Activated effector memory CD4-positive, alpha-beta T cell treated with anti-CD3 and anti-CD28 coated beads, Interleukin-2, amount 50 U/mL, for 16 hours (primary cell): Measurements from ENCODE around the gene CNTN6.
"Not testable (repeated sequence)": the region's sequence is repeated elsewhere in the genome, so short reads cannot be mapped to it uniquely, and the experiment has no call there.

Source experiments
- DNase-seq: peaks from one replicate; pipeline ENCODE4 v3.0.0-alpha.2; 2020

Gene CNTN6

GRCh38 chr3:1288805-1289494 is 196.1 kb downstream of the CNTN6 start:
- no peak for DNase-seq

GRCh38 chr3:1292571-1293071 is 199.8 kb downstream of the CNTN6 start:
- no peak for DNase-seq

- no peak for DNase-seq
Observed at GRCh38 chr3:1294586-1294985, 201.8 kb downstream of the CNTN6 start.

GRCh38 chr3:1318296-1319005 is 225.6 kb downstream of the CNTN6 start:
- no peak for DNase-seq

GRCh38 chr3:1326546-1326945 is 233.7 kb downstream of the CNTN6 start:
- DNase-seq, result no peak

- DNase-seq, result no peak
Observed at GRCh38 chr3:1330107-1330506, 237.3 kb downstream of the CNTN6 start.

- no peak for DNase-seq
Observed at GRCh38 chr3:1346386-1346785, 253.6 kb downstream of the CNTN6 start.

- no peak for DNase-seq
Observed at GRCh38 chr3:1348547-1348946, 255.7 kb downstream of the CNTN6 start.

GRCh38 chr3:1350885-1351284 is 258.1 kb downstream of the CNTN6 start:
- DNase-seq, result no peak

GRCh38 chr3:1355691-1356090 is 262.9 kb downstream of the CNTN6 start:
- DNase-seq, result no peak

GRCh38 chr3:1356101-1356500 is 263.3 kb downstream of the CNTN6 start:
- no peak for DNase-seq

- DNase-seq, result no peak
Observed at GRCh38 chr3:1365528-1365927, 272.7 kb downstream of the CNTN6 start.

GRCh38 chr3:1374471-1374870 is 281.6 kb downstream of the CNTN6 start:
- DNase-seq, result no peak

GRCh38 chr3:1375145-1375544 is 282.3 kb downstream of the CNTN6 start:
- DNase-seq, result no peak

- no peak for DNase-seq
Observed at GRCh38 chr3:1380926-1381646, 288.3 kb downstream of the CNTN6 start.

- DNase-seq, result no peak
Observed at GRCh38 chr3:1381647-1382036, 288.8 kb downstream of the CNTN6 start.

GRCh38 chr3:1387396-1387905 is 294.6 kb downstream of the CNTN6 start:
- not testable (repeated sequence) for DNase-seq

- DNase-seq, result no peak
Observed at GRCh38 chr3:1394188-1394587, 301.4 kb downstream of the CNTN6 start.

GRCh38 chr3:1400571-1400970 is 307.7 kb downstream of the CNTN6 start:
- no peak for DNase-seq

GRCh38 chr3:1404270-1404962 is 311.6 kb downstream of the CNTN6 start:
- no peak for DNase-seq

GRCh38 chr3:1406250-1406649 is 313.4 kb downstream of the CNTN6 start:
- no peak for DNase-seq

- no peak for DNase-seq
Observed at GRCh38 chr3:1421577-1421976, 328.8 kb downstream of the CNTN6 start.

- no peak for DNase-seq
Observed at GRCh38 chr3:1423566-1424089, 330.8 kb downstream of the CNTN6 start.
